MCF 10A (cell line): ENCODE measurements around the gene ZC3H10. TPM values are rescaled to one million over a fixed set of nuclear protein-coding genes. Genes with fewer than 3 reads are reported as not detected.
A peak's percentile ranks its signal among the peaks of the same experiment; 100 is the strongest.

Experiments used
- BruUV-seq: library from RNA; stranded (reverse); fragments of 400-500 nt; replicated peaks from 2 replicates; lab custom pipeline; 2021; lab: Mats Ljungman, UMichigan
- CTCF ChIA-PET: fragments of 300-600 bp; sonication (Branson Sonifier 250); formaldehyde crosslinking; extraction: SDS; loops from one replicate; lab custom pipeline; 2021; ENCODE audit warnings: antibody characterized with exemption, inconsistent platforms; lab: Yijun Ruan, JAX
- POLR2A ChIA-PET: fragments of 300-600, 350-650 bp; sonication (Branson Sonifier 250); formaldehyde crosslinking; extraction: SDS; loops from one replicate; lab custom pipeline; 2020; ENCODE audit warnings: antibody characterized with exemption, inconsistent platforms; lab: Yijun Ruan, JAX
- DNase-seq: peaks from one replicate; pipeline ENCODE4 v3.0.0-alpha.2; 2018; ENCODE audit not compliant: unreplicated experiment
- H3K27ac Mint-ChIP-seq: one replicate; pipeline ENCODE4 v1.8.0; 2022; ENCODE audit warnings: mild to moderate bottlenecking, low read depth, mixed read lengths; ENCODE audit not compliant: unreplicated experiment
- H3K27me3 Mint-ChIP-seq: one replicate; pipeline ENCODE4 v1.8.0; 2022; ENCODE audit warnings: mixed read lengths; ENCODE audit not compliant: insufficient read depth, unreplicated experiment
- H3K36me3 Mint-ChIP-seq: one replicate; pipeline ENCODE4 v1.8.0; 2022; ENCODE audit warnings: mild to moderate bottlenecking, moderate library complexity, mixed read lengths; ENCODE audit not compliant: insufficient read depth, unreplicated experiment
- H3K4me1 Mint-ChIP-seq: one replicate; pipeline ENCODE4 v1.8.0; 2022; ENCODE audit warnings: mixed read lengths; ENCODE audit not compliant: insufficient read depth, unreplicated experiment
- H3K4me3 Mint-ChIP-seq: one replicate; pipeline ENCODE4 v1.8.0; 2022; ENCODE audit warnings: mild to moderate bottlenecking, moderate library complexity, mixed read lengths; ENCODE audit not compliant: unreplicated experiment
- H3K9me3 Mint-ChIP-seq: one replicate; pipeline ENCODE4 v1.8.0; 2022; ENCODE audit warnings: mixed read lengths; ENCODE audit not compliant: unreplicated experiment
- CTCF ChIP-seq: fragments of 200-600 bp; IDR thresholded peaks from one replicate; pipeline ENCODE4 v1.8.0; 2022; ENCODE audit warnings: antibody characterized with exemption, mild to moderate bottlenecking; ENCODE audit not compliant: unreplicated experiment
- intact Hi-C: fragments of 100-400 bp; cut with micrococcal nuclease; formaldehyde crosslinking; loops from 2 replicates; pipeline ENCODE4 v1.14.1; 2022
- total RNA-seq: library from RNA; stranded (reverse); gene quantifications from 2 replicates; pipeline ENCODE4 v1.2.3, GENCODE V29; 2022

ZC3H10 gene
- total RNA-seq, 1 experiment from 2014 or later, result 2.8 TPM

- no peak for TF ChIP-seq CTCF
- H3K36me3 Mint-ChIP-seq, result peaks cover 55% of the 10 kb centered on the region
- peaks cover 11% of the 10 kb centered on the region for H3K4me1 Mint-ChIP-seq
- ChIA-PET CTCF (interaction anchor here (0.6 to 3.4 kb wide), 8 partner anchors 10 to 369 kb away, joined by 3 to 24 read pairs (median 5); partner anchors contain the start of genes RAB5B and ZC3H10), POLR2A (interaction anchor here (0.7 to 10.0 kb wide), 17 partner anchors 9 to 367 kb away, joined by 3 to 249 read pairs (median 10); partner anchors contain the start of genes DGKA, DNAJC14, ERBB3 and ESYT1)
- peak overlapping the region; percentile 97 for H3K4me3 Mint-ChIP-seq
- BruUV-seq, result no TSS peak
- H3K27me3 Mint-ChIP-seq, result no peaks in the 10 kb centered on the region
- no peaks in the 10 kb centered on the region for H3K9me3 Mint-ChIP-seq
- DNase-seq, result no peak
- intact Hi-C loops, result no loop called here
- peak overlapping the region; percentile 95 for H3K27ac Mint-ChIP-seq
Measured at GRCh38 chr12:56105609-56105902, 12.5 kb upstream of the ZC3H10 start.

GRCh38 chr12:56107242-56107641, 10.8 kb upstream of the ZC3H10 start:
- peak overlapping the region; percentile 97 for H3K4me3 Mint-ChIP-seq
- CTCF ChIA-PET, result interaction anchor here (0.9 to 1.5 kb wide), 7 partner anchors 10 to 116 kb away, joined by 3 to 5 read pairs (median 4); partner anchors contain the start of gene ZC3H10

GRCh38 chr12:56110571-56110970, 7.5 kb upstream of the ZC3H10 start:
- POLR2A ChIA-PET, result interaction anchor here (0.6 to 10.0 kb wide), 11 partner anchors 7 to 182 kb away, joined by 3 to 249 read pairs (median 5); partner anchors contain the start of genes RAB5B, RPL41, SMARCC2 and ZC3H10
- intact Hi-C loops, result no loop called here
- H3K9me3 Mint-ChIP-seq, result no peaks in the 10 kb centered on the region
- peaks cover 85% of the 10 kb centered on the region for H3K36me3 Mint-ChIP-seq
- H3K4me1 Mint-ChIP-seq, result peaks cover 15% of the 10 kb centered on the region
- no peak overlapping the region for H3K27ac Mint-ChIP-seq
- no peak for TF ChIP-seq CTCF
- H3K4me3 Mint-ChIP-seq, result no peak overlapping the region
- CTCF ChIA-PET, result interaction anchor here (0.6 to 1.9 kb wide), 12 partner anchors 8 to 373 kb away, joined by 3 to 8 read pairs (median 4); partner anchors contain the start of genes ERBB3, MYL6, SMARCC2 and ZC3H10
- no peaks in the 10 kb centered on the region for H3K27me3 Mint-ChIP-seq
- peak; percentile 44 for DNase-seq
- BruUV-seq, result no TSS peak

More at GRCh38 chr12:56107242-56107641, 10.8 kb upstream of the ZC3H10 start:
- Mint-ChIP-seq H3K27ac (no peak overlapping the region), H3K36me3 (peaks cover 72% of the 10 kb centered on the region), H3K4me1 (peaks cover 15% of the 10 kb centered on the region), H3K9me3 (no peaks in the 10 kb centered on the region), H3K27me3 (no peaks in the 10 kb centered on the region)
- no TSS peak for BruUV-seq
- DNase-seq, result no peak
- intact Hi-C loops, result no loop called here
- TF ChIP-seq CTCF, result no peak
- POLR2A ChIA-PET, result interaction anchor here (0.7 to 10.0 kb wide), 8 partner anchors 10 to 378 kb away, joined by 3 to 249 read pairs (median 4); partner anchors contain the start of genes ESYT1, RAB5B, RPL41 and SUOX

GRCh38 chr12:56114084-56114483, 4.0 kb upstream of the ZC3H10 start:
- ChIA-PET CTCF (interaction anchor here (1.8 kb wide), 1 partner anchor 9 kb away, joined by 4 read pairs; the partner anchor contains the start of gene PA2G4), POLR2A (interaction anchor here (1.6 to 6.0 kb wide), 2 partner anchors 13 to 14 kb away, joined by 7 to 165 read pairs; partner anchors contain the start of gene ESYT1)
- peaks cover 17% of the 10 kb centered on the region for H3K4me1 Mint-ChIP-seq
- no peak for DNase-seq
- no peaks in the 10 kb centered on the region for H3K27me3 Mint-ChIP-seq
- intact Hi-C loops, result no loop called here
- H3K4me3 Mint-ChIP-seq, result no peak overlapping the region
- peaks cover 80% of the 10 kb centered on the region for H3K36me3 Mint-ChIP-seq
- H3K27ac Mint-ChIP-seq, result no peak overlapping the region
- TF ChIP-seq CTCF, result no peak
- H3K9me3 Mint-ChIP-seq, result no peaks in the 10 kb centered on the region
- BruUV-seq, result no TSS peak
